ENCODE results near the gene WASL.

GRCh38 chr7:123755338-123755737, 6.5 kb upstream of the WASL start:
- no peak for TF ChIP-seq CTCF (conservative IDR thresholded peaks at IDR 0.05; ENCODE audit: low read depth, low read length)
- no peak for TF ChIP-seq EZH2phosphoT487 (IDR thresholded peaks at IDR 0.05; ENCODE audit: borderline replicate concordance, low read length)
- no peak for TF ChIP-seq EZH2 (IDR thresholded peaks at IDR 0.05; ENCODE audit: low read length, unreplicated experiment)
